K562 (cell line): Measurements from ENCODE around the gene USP49. TPM values are rescaled to one million over a fixed set of nuclear protein-coding genes. Genes with fewer than 3 reads are reported as not detected.
A peak's percentile ranks its signal among the peaks of the same experiment; 100 is the strongest.

Experiments used
- BRCA1 ChIP-seq, 2 experiments: fragments of 450-650 bp in 1 of 2; sonication (generic) in 1 of 2; formaldehyde crosslinking in 1 of 2; IDR thresholded peaks; 2 replicates each; pipeline versions ENCODE4 v1.5.0 to v1.6.1; 2017 to 2020; ENCODE audit warnings: mild to moderate bottlenecking in 1 of 2, missing genetic modification reagents in 1 of 2
- CEBPG ChIP-seq, 3 experiments: fragments of 200-800 bp in 1 of 3; sonication (Bioruptor generic) in 1 of 3; sonication (generic) in 1 of 3; formaldehyde crosslinking in 1 of 3; IDR thresholded peaks in 2 of 3; conservative IDR thresholded peaks in 1 of 3; 2 replicates each; pipeline versions ENCODE4 v1.6.1 to v1.8.0; 2016 to 2022; ENCODE audit warnings: missing compliant biosample characterization in 2 of 3, missing genetic modification characterization in 2 of 3, mild to moderate bottlenecking in 1 of 3, missing genetic modification reagents in 1 of 3
- CTBP1 ChIP-seq: fragments of 450-650 bp; IDR thresholded peaks from 2 replicates; pipeline ENCODE4 v1.6.1; 2016; ENCODE audit warnings: borderline replicate concordance
- E2F3 ChIP-seq: fragments of 250-450 bp; sonication (Bioruptor Pico); IDR thresholded peaks from 2 replicates; pipeline ENCODE4 v1.4.0; 2020; ENCODE audit warnings: mild to moderate bottlenecking
- ELF4 ChIP-seq: fragments of 450-650 bp; formaldehyde crosslinking; IDR thresholded peaks from 2 replicates; pipeline ENCODE4 v1.4.0; 2022; ENCODE audit warnings: missing genetic modification characterization
- KLF10 ChIP-seq: fragments of 250-450 bp; sonication (Bioruptor Pico); IDR thresholded peaks from 2 replicates; pipeline ENCODE4 v1.6.1; 2021; ENCODE audit warnings: matching md5 sums
- MTA1 ChIP-seq: fragments of 450-650 bp; IDR thresholded peaks from 2 replicates; pipeline ENCODE4 v1.6.1; 2017; ENCODE audit warnings: borderline replicate concordance
- MYC ChIP-seq, 2 experiments: fragments of 250-450 bp in 1 of 2; sonication (Bioruptor Pico) in 1 of 2; IDR thresholded peaks; 2 replicates each; pipeline versions ENCODE4 v1.5.1 to v1.6.1; 2012 to 2021; ENCODE audit warnings: low read depth in 2 of 2, borderline replicate concordance in 1 of 2, improper control_type of control experiment in 1 of 2, low read length in 1 of 2, mild to moderate bottlenecking in 1 of 2, moderate library complexity in 1 of 2
- RBBP5 ChIP-seq: fragments of 200-600 bp; sonication (generic); IDR thresholded peaks from 2 replicates; pipeline ENCODE4 v1.6.1; 2012; ENCODE audit warnings: borderline replicate concordance, mild to moderate bottlenecking, low read length, control low read depth, inconsistent platforms; ENCODE audit not compliant: insufficient read depth, poor library complexity, severe bottlenecking
- RBM17 ChIP-seq: fragments of 200-400 bp; formaldehyde crosslinking; IDR thresholded peaks from 2 replicates; pipeline ENCODE4 v1.6.1; 2017; ENCODE audit warnings: low read depth, mild to moderate bottlenecking, low read length, borderline replicate concordance
- SMAD4 ChIP-seq: fragments of 250-450 bp; sonication (Bioruptor Pico); conservative IDR thresholded peaks from 2 replicates; pipeline ENCODE4 v1.8.0; 2021; ENCODE audit warnings: inconsistent platforms, mild to moderate bottlenecking, moderate library complexity
- SMARCA4 ChIP-seq: fragments of 450-650 bp; IDR thresholded peaks from 2 replicates; pipeline ENCODE4 v1.6.1; 2016
- ZC3H8 ChIP-seq: fragments of 450-650 bp; IDR thresholded peaks from 2 replicates; pipeline ENCODE4 v1.6.1; 2017
- ZFX ChIP-seq: sonication (generic); formaldehyde crosslinking; IDR thresholded peaks from 2 replicates; pipeline ENCODE4 v1.8.0; 2022; ENCODE audit warnings: mild to moderate bottlenecking, missing genetic modification reagents, moderate library complexity
- ZNF561 ChIP-seq: fragments of 450-650 bp; formaldehyde crosslinking; conservative IDR thresholded peaks from 2 replicates; pipeline ENCODE4 v1.4.0; 2020; ENCODE audit warnings: mild to moderate bottlenecking, moderate library complexity
- ZNF780A ChIP-seq: fragments of 250-450 bp; sonication (Bioruptor Pico); IDR thresholded peaks from 2 replicates; pipeline ENCODE4 v1.5.0; 2021; ENCODE audit warnings: mild to moderate bottlenecking
- polyA plus RNA-seq, 8 experiments: library from polyadenylated mRNA; depleted of rRNA in 4 of 8; stranded (reverse) in 5 of 8; unstranded in 3 of 8; fragments of >200 nt; fragmentation: Nextera tagmentation in 2 of 8; fragmentation: Illumina TruSeq in 1 of 8; extraction: Ambion mirVana in 2 of 8; extraction: Trizol in 1 of 8; gene quantifications; 2 replicates each; pipeline versions ENCODE4 v1.2.1 to v1.2.3, GENCODE V29; 2011 to 2014; ENCODE audit warnings: inconsistent platforms in 1 of 8, missing spikeins in 1 of 8
- total RNA-seq, 7 experiments: library from RNA; depleted of rRNA in 6 of 7; stranded (reverse); fragments of >200 nt in 6 of 7; fragmentation: Illumina TruSeq in 2 of 7; extraction: Trizol in 2 of 7; gene quantifications; 2 replicates each; pipeline versions ENCODE4 v1.2.1 to v1.2.3, GENCODE V29; 2011 to 2021; ENCODE audit warnings: low replicate concordance in 1 of 7
- TF ChIP-seq, protein P1 (sequence below): fragments of 250-450 bp; sonication (Bioruptor Pico); IDR thresholded peaks from 2 replicates; pipeline ENCODE4 v1.8.0; 2021; ENCODE audit warnings: moderate library complexity, mild to moderate bottlenecking, inconsistent platforms
- TF ChIP-seq, protein P2 (sequence below), 2 experiments: IDR thresholded peaks; 2 replicates each; pipeline ENCODE4 v1.6.1; 2012; ENCODE audit warnings: improper control_type of control experiment in 2 of 2, low read depth in 2 of 2, low read length in 2 of 2, borderline replicate concordance in 1 of 2
- TF ChIP-seq, protein P3 (sequence below): sonication (generic); formaldehyde crosslinking; IDR thresholded peaks from 2 replicates; pipeline ENCODE4 v1.8.0; 2022; ENCODE audit warnings: mild to moderate bottlenecking, missing genetic modification reagents

Gene USP49
- total and polyA plus RNA-seq, 9 of the 15 experiments (the other 6 are each of a cell fraction or from before 2014, with no cell fraction given): 1.0 to 9.9 (median 6.5) TPM

DNA sequence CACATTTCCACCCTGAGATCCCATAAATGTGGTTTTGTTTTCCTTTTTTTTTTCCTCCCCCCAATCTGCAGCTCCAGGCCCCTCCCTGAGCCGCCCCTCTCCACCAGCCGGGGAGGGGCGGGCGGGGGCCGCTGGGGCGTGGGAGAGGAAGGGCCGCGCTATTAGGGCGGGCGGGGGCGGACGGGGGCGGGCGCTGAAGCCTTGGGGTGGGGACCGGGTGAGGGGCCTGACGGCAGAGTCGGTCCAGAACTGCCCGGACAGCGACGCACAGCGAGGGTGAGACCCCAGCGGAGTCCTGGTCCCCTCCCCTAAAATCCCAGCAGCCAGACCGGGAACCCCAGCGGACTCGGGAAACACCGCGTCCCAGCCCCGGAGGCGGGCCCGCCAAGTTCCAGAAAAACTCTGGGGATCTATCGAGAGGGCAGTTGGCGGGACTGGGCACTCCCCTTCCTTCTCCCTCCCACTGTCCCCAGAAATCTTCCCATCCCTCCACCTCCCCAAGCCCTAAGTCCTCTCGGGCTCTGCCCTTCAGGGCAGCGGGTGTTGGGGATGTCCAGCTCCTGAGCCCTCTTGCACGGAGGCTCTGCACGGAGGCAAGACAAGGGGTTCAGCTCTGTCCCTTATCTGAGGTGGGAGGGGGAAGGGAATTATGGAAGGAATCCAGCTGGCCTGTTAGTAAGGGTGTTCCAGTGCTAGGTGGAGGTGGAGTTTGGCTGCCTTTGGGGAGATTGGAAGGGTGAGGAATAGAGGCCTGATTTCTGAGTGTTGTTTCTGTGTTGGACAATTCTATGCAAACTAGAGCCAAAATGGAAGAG is 114.4 kb downstream of the USP49 start, which contains the start of gene PRICKLE4 (continued):
- TF ChIP-seq ZC3H8 (no peak), ZNF561 (CRISPR knock-in tag) (0 out of 2 replicates have a peak, but pooled peaks have one; percentile 7), RBM17 (no peak), SMAD4 (CRISPR knock-in tag) (0 out of 2 replicates have a peak, but pooled peaks have one; percentile 10), E2F3 (0 out of 2 replicates have a peak, but pooled peaks have one; percentile 13), KLF10 (CRISPR knock-in tag) (no peak), ZNF780A (CRISPR knock-in tag) (no peak), CTBP1 (peak; percentile 68), ZFX (CRISPR knock-in tag) (0 out of 2 replicates have a peak, but pooled peaks have one; percentile 34), RBBP5 (peak; percentile 76), CEBPG (CRISPR knock-in tag; IDR thresholded peaks at IDR 0.05) (no peak), CEBPG (tag; conservative IDR thresholded peaks at IDR 0.05 in 1 of 2, IDR thresholded peaks at IDR 0.05 in 1 of 2) (no peak), MTA1 (0 out of 2 replicates have a peak, but pooled peaks have one; percentile 50), ELF4 (CRISPR knock-in tag) (0 out of 2 replicates have a peak, but pooled peaks have one; percentile 65), MYC (IDR thresholded peaks at IDR 0.05; ENCODE audit: low read depth, low read length) (0 out of 2 replicates have a peak, but pooled peaks have one; percentile 42), MYC (CRISPR knock-in tag; IDR thresholded peaks at IDR 0.05; ENCODE audit: borderline replicate concordance, low read depth) (no peak), SMARCA4 (peak; percentile 35; the same call in 1 of the 2 replicates), BRCA1 (IDR thresholded peaks at IDR 0.05) (no peak), BRCA1 (CRISPR knock-in tag; IDR thresholded peaks at IDR 0.05) (no peak)
- TF ChIP-seq, protein P1, sequence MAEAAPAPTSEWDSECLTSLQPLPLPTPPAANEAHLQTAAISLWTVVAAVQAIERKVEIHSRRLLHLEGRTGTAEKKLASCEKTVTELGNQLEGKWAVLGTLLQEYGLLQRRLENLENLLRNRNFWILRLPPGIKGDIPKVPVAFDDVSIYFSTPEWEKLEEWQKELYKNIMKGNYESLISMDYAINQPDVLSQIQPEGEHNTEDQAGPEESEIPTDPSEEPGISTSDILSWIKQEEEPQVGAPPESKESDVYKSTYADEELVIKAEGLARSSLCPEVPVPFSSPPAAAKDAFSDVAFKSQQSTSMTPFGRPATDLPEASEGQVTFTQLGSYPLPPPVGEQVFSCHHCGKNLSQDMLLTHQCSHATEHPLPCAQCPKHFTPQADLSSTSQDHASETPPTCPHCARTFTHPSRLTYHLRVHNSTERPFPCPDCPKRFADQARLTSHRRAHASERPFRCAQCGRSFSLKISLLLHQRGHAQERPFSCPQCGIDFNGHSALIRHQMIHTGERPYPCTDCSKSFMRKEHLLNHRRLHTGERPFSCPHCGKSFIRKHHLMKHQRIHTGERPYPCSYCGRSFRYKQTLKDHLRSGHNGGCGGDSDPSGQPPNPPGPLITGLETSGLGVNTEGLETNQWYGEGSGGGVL (CRISPR knock-in tag): no peak
- TF ChIP-seq, protein P2, sequence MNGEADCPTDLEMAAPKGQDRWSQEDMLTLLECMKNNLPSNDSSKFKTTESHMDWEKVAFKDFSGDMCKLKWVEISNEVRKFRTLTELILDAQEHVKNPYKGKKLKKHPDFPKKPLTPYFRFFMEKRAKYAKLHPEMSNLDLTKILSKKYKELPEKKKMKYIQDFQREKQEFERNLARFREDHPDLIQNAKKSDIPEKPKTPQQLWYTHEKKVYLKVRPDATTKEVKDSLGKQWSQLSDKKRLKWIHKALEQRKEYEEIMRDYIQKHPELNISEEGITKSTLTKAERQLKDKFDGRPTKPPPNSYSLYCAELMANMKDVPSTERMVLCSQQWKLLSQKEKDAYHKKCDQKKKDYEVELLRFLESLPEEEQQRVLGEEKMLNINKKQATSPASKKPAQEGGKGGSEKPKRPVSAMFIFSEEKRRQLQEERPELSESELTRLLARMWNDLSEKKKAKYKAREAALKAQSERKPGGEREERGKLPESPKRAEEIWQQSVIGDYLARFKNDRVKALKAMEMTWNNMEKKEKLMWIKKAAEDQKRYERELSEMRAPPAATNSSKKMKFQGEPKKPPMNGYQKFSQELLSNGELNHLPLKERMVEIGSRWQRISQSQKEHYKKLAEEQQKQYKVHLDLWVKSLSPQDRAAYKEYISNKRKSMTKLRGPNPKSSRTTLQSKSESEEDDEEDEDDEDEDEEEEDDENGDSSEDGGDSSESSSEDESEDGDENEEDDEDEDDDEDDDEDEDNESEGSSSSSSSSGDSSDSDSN (IDR thresholded peaks at IDR 0.05; ENCODE audit: borderline replicate concordance in 1 of 2, low read depth in 2 of 2, low read length in 2 of 2): peak; percentile 80 to 84; a peak in 3 of 4 replicates
- TF ChIP-seq, protein P3, sequence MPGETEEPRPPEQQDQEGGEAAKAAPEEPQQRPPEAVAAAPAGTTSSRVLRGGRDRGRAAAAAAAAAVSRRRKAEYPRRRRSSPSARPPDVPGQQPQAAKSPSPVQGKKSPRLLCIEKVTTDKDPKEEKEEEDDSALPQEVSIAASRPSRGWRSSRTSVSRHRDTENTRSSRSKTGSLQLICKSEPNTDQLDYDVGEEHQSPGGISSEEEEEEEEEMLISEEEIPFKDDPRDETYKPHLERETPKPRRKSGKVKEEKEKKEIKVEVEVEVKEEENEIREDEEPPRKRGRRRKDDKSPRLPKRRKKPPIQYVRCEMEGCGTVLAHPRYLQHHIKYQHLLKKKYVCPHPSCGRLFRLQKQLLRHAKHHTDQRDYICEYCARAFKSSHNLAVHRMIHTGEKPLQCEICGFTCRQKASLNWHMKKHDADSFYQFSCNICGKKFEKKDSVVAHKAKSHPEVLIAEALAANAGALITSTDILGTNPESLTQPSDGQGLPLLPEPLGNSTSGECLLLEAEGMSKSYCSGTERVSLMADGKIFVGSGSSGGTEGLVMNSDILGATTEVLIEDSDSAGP (CRISPR knock-in tag): no peak
